GM19467 (cell line): Measurements from ENCODE around the gene FAF1.

ENCODE experiments used
- ATAC-seq: cut with Tn5 transposase; IDR thresholded peaks from one replicate; pipeline ENCODE4 v1.9.1; 2021; ENCODE audit warnings: mild to moderate bottlenecking, moderate library complexity; ENCODE audit not compliant: unreplicated experiment

FAF1 gene

GRCh38 chr1:50421768-50422674 lies 538.0 kb downstream of the FAF1 start:
- ATAC-seq = no peak

GRCh38 chr1:50421366-50421748 lies 538.7 kb downstream of the FAF1 start:
- ATAC-seq = no peak

GRCh38 chr1:50420689-50421365 lies 539.2 kb downstream of the FAF1 start:
- no peak for ATAC-seq

GRCh38 chr1:50419907-50420677 lies 540.0 kb downstream of the FAF1 start:
- ATAC-seq = no peak

GRCh38 chr1:50419192-50419906 lies 540.7 kb downstream of the FAF1 start:
- ATAC-seq = no peak

- no peak for ATAC-seq
Observed at GRCh38 chr1:50418600-50419109, 541.4 kb downstream of the FAF1 start.

GRCh38 chr1:50417946-50418599 lies 542.0 kb downstream of the FAF1 start:
- no peak for ATAC-seq

GRCh38 chr1:50417507-50417906 lies 542.6 kb downstream of the FAF1 start:
- ATAC-seq = no peak

- ATAC-seq = no peak
Observed at GRCh38 chr1:50416553-50417453, 543.3 kb downstream of the FAF1 start.

- no peak for ATAC-seq
Observed at GRCh38 chr1:50416150-50416527, 543.9 kb downstream of the FAF1 start.

- ATAC-seq = no peak
Observed at GRCh38 chr1:50415235-50416149, 544.6 kb downstream of the FAF1 start.

GRCh38 chr1:50414853-50415234 lies 545.2 kb downstream of the FAF1 start:
- ATAC-seq = no peak

- ATAC-seq = no peak
Observed at GRCh38 chr1:50412813-50413476, 547.1 kb downstream of the FAF1 start.

GRCh38 chr1:50405814-50406213 lies 554.3 kb downstream of the FAF1 start:
- no peak for ATAC-seq

- ATAC-seq = no peak
Observed at GRCh38 chr1:50393522-50394120, 566.4 kb downstream of the FAF1 start.
